Kidney (tissue), 14 donors: Measurements from ENCODE around the gene KDM8. TPM values are rescaled to one million over a fixed set of nuclear protein-coding genes. Genes with fewer than 3 reads are reported as not detected.
A peak's percentile ranks its signal among the peaks of the same experiment; 100 is the strongest.

Source experiments
- DNase-seq, 5 donors: peaks; one replicate each; pipeline ENCODE4 v3.0.0-alpha.2; 2013 to 2020
- FAIRE-seq: peaks from 2 replicates; lab custom pipeline; 2012; peaks lifted over from hg19 to GRCh38; lab: Jason Lieb, UNC
- H3K27ac ChIP-seq, 2 donors: one replicate each; pipeline ENCODE4 v1.7.0; 2013; ENCODE audit warnings: low read depth in 2 of 2, low read length in 2 of 2, inconsistent platforms in 1 of 2
- H3K27me3 ChIP-seq: one replicate; pipeline ENCODE4 v1.7.1; 2013; ENCODE audit warnings: low read length, inconsistent platforms; ENCODE audit not compliant: control insufficient read depth, insufficient read depth
- H3K36me3 ChIP-seq, 3 donors: one replicate each; pipeline versions ENCODE4 v1.7.0 to v1.7.1; 2013; ENCODE audit warnings: low read length in 3 of 3, control low read depth in 1 of 3, inconsistent platforms in 1 of 3; ENCODE audit not compliant: insufficient read depth in 3 of 3, control insufficient read depth in 2 of 3
- H3K4me1 ChIP-seq, 3 donors: one replicate each; pipeline versions ENCODE4 v1.7.0 to v1.7.1; 2013; ENCODE audit warnings: low read length in 3 of 3, inconsistent platforms in 1 of 3, low read depth in 1 of 3; ENCODE audit not compliant: control insufficient read depth in 2 of 3, insufficient read depth in 2 of 3
- H3K4me3 ChIP-seq, 3 donors: one replicate each; pipeline versions ENCODE4 v1.7.0 to v1.8.1; 2013; ENCODE audit warnings: low read length in 3 of 3, control low read depth in 1 of 3, inconsistent platforms in 1 of 3
- H3K9ac ChIP-seq, 3 donors: one replicate each; pipeline versions ENCODE4 v1.7.0 to v1.7.1; 2013; ENCODE audit warnings: low read length in 3 of 3, control low read depth in 1 of 3, inconsistent platforms in 1 of 3
- H3K9me3 ChIP-seq, 3 donors: one replicate each; pipeline versions ENCODE4 v1.7.0 to v1.7.1; 2013; ENCODE audit warnings: low read length in 3 of 3, control low read depth in 1 of 3, inconsistent platforms in 1 of 3; ENCODE audit not compliant: control insufficient read depth in 2 of 3, insufficient read depth in 1 of 3
- intact Hi-C: fragments of 100-400 bp; cut with DNase I; formaldehyde crosslinking; loops from one replicate; pipeline ENCODE4 v1.11.1; 2022
- polyA plus RNA-seq: library from polyadenylated mRNA; stranded (reverse); fragments of 350-450 nt; fragmentation: Illumina TruSeq; extraction: RNeasy Lipid Tissue Mini Kit (QIAGEN cat#74804); gene quantifications from one replicate; pipeline ENCODE4 v1.2.3, GENCODE V29; 2014; ENCODE audit warnings: low read depth, low replicate concordance; ENCODE audit not compliant: insufficient read depth
- total RNA-seq: library from RNA; stranded (reverse); fragmentation: NEBNext Ultra II Directional; extraction: Animal tissue kit (Norgen Biotek cat#: 25700); gene quantifications from one replicate; pipeline ENCODE4 v1.2.1, GENCODE V29; 2021
- TF ChIP-seq, protein P1 (sequence below): IDR thresholded peaks from 3 replicates; pipeline ENCODE4 v1.5.1; 2012; ENCODE audit warnings: mild to moderate bottlenecking, moderate library complexity, borderline replicate concordance; ENCODE audit not compliant: insufficient read depth; ENCODE audit errors: extremely low read depth
- donor health status: control.
- donor health status: control.
- donor health status: control.
- donor health status: control.
- donor health status: control.
- donor health status: DM: yes; HTN: yes; CAD: no.
- donor health status: Normal renal cell carcinoma (clear cell type).

Gene KDM8
- total and polyA plus RNA-seq, 2 donors from 2014 or later: 6.3 to 8.5 TPM

DNA sequence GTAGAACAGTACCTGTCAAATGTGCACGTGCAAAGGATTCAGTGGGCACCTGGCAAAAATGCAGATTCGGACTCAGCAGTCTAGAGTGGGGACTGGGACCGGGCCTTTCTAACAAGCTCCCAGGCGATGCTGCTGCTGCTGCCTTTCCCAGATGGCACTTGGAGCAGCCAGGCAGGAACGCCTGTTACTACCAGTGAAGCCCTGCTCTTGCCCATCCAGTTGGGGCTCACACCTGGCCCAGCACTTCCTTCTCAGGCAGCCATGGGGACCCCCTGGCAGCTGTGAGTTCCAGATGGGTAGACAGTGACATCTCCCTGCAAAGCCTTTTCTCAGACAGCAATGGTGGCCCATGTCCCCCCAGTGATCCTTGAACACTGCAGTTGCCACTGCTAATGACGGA is 30.4 kb downstream of the KDM8 start:
- TF ChIP-seq, protein P1, sequence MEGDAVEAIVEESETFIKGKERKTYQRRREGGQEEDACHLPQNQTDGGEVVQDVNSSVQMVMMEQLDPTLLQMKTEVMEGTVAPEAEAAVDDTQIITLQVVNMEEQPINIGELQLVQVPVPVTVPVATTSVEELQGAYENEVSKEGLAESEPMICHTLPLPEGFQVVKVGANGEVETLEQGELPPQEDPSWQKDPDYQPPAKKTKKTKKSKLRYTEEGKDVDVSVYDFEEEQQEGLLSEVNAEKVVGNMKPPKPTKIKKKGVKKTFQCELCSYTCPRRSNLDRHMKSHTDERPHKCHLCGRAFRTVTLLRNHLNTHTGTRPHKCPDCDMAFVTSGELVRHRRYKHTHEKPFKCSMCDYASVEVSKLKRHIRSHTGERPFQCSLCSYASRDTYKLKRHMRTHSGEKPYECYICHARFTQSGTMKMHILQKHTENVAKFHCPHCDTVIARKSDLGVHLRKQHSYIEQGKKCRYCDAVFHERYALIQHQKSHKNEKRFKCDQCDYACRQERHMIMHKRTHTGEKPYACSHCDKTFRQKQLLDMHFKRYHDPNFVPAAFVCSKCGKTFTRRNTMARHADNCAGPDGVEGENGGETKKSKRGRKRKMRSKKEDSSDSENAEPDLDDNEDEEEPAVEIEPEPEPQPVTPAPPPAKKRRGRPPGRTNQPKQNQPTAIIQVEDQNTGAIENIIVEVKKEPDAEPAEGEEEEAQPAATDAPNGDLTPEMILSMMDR: no peak
- H3K27ac ChIP-seq: no peak overlapping the region
- intact Hi-C loops: loop anchor here (10.0 kb wide), 1 partner anchor 111 kb away; no protein-coding TSS in a partner anchor
- H3K9ac ChIP-seq: no peak overlapping the region
- DNase-seq: no peak
- no peaks in the 10 kb centered on the region for H3K27me3 ChIP-seq
- peaks cover 0 to 16% (median 4%) of the 10 kb centered on the region in 3 donors for H3K36me3 ChIP-seq
- peaks cover 0 to 22% (median 14%) of the 10 kb centered on the region in 3 donors for H3K4me1 ChIP-seq
- FAIRE-seq: no peak
- H3K9me3 ChIP-seq: no peaks in the 10 kb centered on the region
- H3K4me3 ChIP-seq: no peak overlapping the region

DNA sequence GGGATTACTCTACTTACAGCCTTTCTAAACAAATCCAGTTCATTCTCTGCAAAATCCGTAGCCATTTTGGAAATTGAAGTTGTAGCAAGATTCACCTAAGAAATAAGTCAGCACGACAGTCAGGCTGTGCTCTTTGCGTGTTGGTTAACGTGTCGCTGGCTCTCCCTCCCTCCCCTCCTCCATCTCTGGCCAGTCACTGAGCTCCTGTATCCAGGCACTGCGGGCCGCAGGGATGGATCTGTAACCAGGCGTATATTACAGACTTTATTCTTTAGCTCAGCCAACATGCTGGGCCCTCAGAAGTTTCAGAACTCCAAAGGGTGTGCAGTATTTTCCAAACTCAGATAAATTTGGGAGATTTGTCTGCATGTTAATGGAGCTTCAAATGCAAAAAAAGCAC is 30.8 kb downstream of the KDM8 start:
- Histone ChIP-seq H3K9me3 (no peaks in the 10 kb centered on the region), H3K36me3 (peaks cover 0 to 16% (median 4%) of the 10 kb centered on the region in 3 donors), H3K4me1 (peaks cover 0 to 22% (median 14%) of the 10 kb centered on the region in 3 donors), H3K9ac (peak overlapping the region in 1 of 3 donors; percentile 56), H3K4me3 (no peak overlapping the region), H3K27ac (peak overlapping the region in 1 of 2 donors; percentile 2), H3K27me3 (no peaks in the 10 kb centered on the region)
- FAIRE-seq: no peak
- TF ChIP-seq, protein P1: no peak
- intact Hi-C loops: loop anchor here (10.0 kb wide), 1 partner anchor 111 kb away; no protein-coding TSS in a partner anchor
- DNase-seq: peak in 1 of 5 donors; percentile 56

DNA sequence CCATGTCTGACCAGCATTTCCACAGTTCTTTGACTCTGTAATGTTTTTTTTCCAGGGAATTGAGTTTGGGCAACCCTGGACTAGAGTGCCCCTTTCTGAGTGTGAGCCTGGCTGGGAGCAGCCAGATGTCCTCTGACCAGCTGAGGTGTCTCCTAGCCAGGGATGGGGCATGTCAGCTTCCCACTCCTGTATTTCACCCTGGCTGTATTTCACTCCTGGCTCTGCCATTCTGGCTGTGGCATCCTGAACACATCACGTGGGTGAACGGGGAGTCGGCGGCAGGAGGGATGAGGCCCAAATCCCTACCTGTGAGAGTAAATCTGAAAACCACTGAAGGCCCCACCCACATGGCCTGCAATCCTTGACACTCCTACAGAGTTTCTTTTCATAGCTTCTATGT is 31.3 kb downstream of the KDM8 start:
- DNase-seq (peak in 1 of 5 donors; percentile 49), FAIRE-seq (no peak)
- peak overlapping the region in 1 of 2 donors; percentile 53 for H3K27ac ChIP-seq
- no peaks in the 10 kb centered on the region for H3K27me3 ChIP-seq
- H3K36me3 ChIP-seq: peaks cover 0 to 16% (median 4%) of the 10 kb centered on the region in 3 donors
- H3K4me1 ChIP-seq: peaks cover 0 to 22% (median 14%) of the 10 kb centered on the region in 3 donors
- H3K4me3 ChIP-seq: no peak overlapping the region
- intact Hi-C loops: loop anchor here (5.0 to 10.0 kb wide), 2 partner anchors 110 to 133 kb away; no protein-coding TSS in a partner anchor
- peak overlapping the region in 1 of 3 donors; percentile 56 for H3K9ac ChIP-seq
- H3K9me3 ChIP-seq: no peaks in the 10 kb centered on the region
- TF ChIP-seq, protein P1: peak; percentile 5
